SJCRH30 (cell line): ENCODE data around the gene ENTHD1. TPM values are rescaled to one million over a fixed set of nuclear protein-coding genes. Genes with fewer than 3 reads are reported as not detected.
"Not testable (repeated sequence)": the region's sequence is repeated elsewhere in the genome, so short reads cannot be mapped to it uniquely, and the experiment has no call there.

Experiments
- DNase-seq, 2 experiments: peaks; one replicate each; pipeline ENCODE4 v3.0.0-alpha.2; 2015 to 2020
- H3K27ac ChIP-seq: fragments of 250-450 bp; sonication (Bioruptor Pico); 2 replicates; pipeline ENCODE4 v1.5.1; 2020; ENCODE audit warnings: mild to moderate bottlenecking, moderate library complexity
- H3K27me3 ChIP-seq: fragments of 250-450 bp; sonication (Bioruptor Pico); 2 replicates; pipeline ENCODE4 v1.5.1; 2020; ENCODE audit warnings: mild to moderate bottlenecking, moderate library complexity
- H3K36me3 ChIP-seq: fragments of 250-450 bp; sonication (Bioruptor Pico); 2 replicates; pipeline ENCODE4 v1.5.1; 2020; ENCODE audit warnings: mild to moderate bottlenecking, moderate library complexity
- H3K4me1 ChIP-seq: fragments of 250-450 bp; sonication (Bioruptor Pico); 2 replicates; pipeline ENCODE4 v1.5.1; 2020; ENCODE audit warnings: mild to moderate bottlenecking, moderate library complexity
- H3K4me3 ChIP-seq: fragments of 250-450 bp; sonication (Bioruptor Pico); 2 replicates; pipeline ENCODE4 v1.5.1; 2020; ENCODE audit warnings: mild to moderate bottlenecking, moderate library complexity
- H3K9me3 ChIP-seq: fragments of 250-450 bp; sonication (Bioruptor Pico); replicated peaks from 2 replicates; pipeline ENCODE4 v1.5.1; 2020; ENCODE audit warnings: mild to moderate bottlenecking, moderate library complexity
- total RNA-seq: library from RNA; depleted of rRNA; stranded (reverse); fragments of >200 nt; shearing (Covaris generic); gene quantifications from 2 replicates; pipeline ENCODE4 v1.2.3, GENCODE V29; 2014

ENTHD1 gene
- total RNA-seq, 1 experiment from 2014 or later: not detected

DNA sequence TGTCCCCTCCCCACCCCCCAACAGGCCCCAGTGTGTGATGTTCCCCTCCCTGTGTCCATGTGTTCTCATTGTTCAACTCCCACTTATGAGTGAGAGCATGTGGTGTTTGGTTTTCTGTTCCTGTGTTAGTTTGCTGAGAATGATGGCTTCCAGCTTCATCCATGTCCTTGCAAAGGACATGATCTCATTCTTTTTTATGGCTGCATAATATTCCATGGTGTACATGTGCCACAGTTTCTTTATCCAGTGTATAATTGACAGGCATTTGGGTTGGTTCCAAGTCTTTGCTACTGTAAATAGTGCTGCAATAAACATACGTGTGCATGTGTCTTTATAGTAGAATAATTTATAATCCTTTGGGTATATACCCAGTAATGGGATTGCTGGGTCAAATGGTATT lies 159.5 kb downstream of the ENTHD1 start:
- H3K36me3 ChIP-seq, H3K4me3 ChIP-seq, H3K27ac ChIP-seq, H3K27me3 ChIP-seq, DNase-seq, H3K4me1 ChIP-seq, H3K9me3 ChIP-seq: not testable (repeated sequence)

DNA sequence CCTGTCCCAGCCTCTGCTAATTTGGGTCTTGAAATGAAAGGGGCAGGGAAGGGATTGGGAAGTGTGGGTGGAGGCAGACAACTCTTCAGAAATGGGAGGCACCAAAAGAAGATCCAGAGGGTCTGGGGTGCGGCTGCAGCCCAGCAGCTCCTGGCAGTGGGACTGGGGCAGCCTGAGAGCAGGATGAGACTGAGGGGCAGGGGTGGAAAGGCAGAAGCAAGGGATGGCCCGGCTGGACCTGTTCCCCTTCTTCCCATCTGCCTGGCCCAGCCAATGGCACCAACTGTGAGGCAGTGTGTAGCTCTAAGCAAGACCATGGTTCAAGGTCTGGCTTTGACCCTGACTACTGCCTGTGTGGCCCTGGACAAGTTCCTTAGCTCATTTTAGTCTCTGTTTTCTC lies 160.4 kb downstream of the ENTHD1 start:
- Histone ChIP-seq H3K9me3 (no peaks in the 10 kb centered on the region), H3K27ac (no peak overlapping the region), H3K27me3 (no peaks in the 10 kb centered on the region), H3K36me3 (no peaks in the 10 kb centered on the region), H3K4me1 (no peaks in the 10 kb centered on the region), H3K4me3 (no peak overlapping the region)
- DNase-seq: no peak

DNA sequence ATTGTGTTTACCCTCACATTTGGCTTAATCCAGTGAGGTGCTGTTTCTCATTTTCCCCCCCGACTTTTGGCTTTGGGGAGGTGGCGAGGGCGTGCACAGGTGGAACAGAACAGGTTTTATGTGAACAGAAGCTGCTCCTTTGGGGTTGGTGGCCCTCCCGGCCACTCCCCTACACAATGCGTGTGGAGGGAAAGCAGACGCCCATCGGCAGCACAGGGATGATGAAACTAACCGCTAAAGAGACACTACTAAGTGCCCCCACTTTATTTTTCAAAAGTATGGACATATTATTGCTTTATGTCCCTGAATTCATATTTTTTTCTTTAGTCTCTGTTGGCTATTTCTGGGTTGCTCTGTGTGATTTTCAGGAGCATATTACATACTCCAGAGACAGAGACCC lies 160.9 kb downstream of the ENTHD1 start:
- H3K4me1 ChIP-seq: no peaks in the 10 kb centered on the region
- no peaks in the 10 kb centered on the region for H3K36me3 ChIP-seq
- H3K4me3 ChIP-seq: no peak overlapping the region
- DNase-seq: no peak
- H3K27ac ChIP-seq: no peak overlapping the region
- no peaks in the 10 kb centered on the region for H3K27me3 ChIP-seq
- no peaks in the 10 kb centered on the region for H3K9me3 ChIP-seq

DNA sequence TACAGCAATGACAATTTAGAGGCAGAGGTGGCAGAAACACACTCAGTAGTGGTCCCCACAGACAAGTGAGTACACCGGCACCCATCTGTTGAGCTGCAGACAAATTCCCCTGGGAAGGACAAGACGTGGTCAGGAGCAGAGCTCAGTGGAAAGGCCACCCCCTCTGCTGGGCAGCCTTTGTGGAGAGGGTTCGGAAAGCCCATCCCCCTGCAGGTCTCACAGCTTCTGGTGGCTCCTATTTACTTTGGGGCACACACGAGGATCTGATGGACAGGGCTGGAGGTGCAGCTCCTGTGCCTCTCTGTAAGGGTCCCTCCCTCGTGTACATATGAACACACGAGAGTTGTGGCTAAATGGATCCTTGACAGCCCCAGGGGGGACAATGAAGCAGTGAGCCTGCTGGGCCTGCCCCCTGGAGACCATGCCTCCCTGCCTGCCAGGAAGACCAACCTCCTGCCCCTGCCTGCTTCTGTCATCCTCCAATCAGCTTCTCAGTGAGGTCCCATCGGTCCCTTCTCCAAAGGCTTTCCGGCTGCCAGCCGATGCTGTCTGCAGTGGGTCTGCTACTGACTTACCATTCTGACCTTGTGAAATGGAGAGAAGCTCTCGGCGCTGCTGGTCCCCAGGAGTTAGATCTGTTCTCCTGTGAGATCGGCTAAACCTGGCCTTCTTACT lies 161.5 kb downstream of the ENTHD1 start:
- no peaks in the 10 kb centered on the region for H3K27me3 ChIP-seq
- DNase-seq: no peak
- no peak overlapping the region for H3K27ac ChIP-seq
- no peaks in the 10 kb centered on the region for H3K9me3 ChIP-seq
- H3K4me3 ChIP-seq: no peak overlapping the region
- H3K4me1 ChIP-seq: no peaks in the 10 kb centered on the region
- H3K36me3 ChIP-seq: no peaks in the 10 kb centered on the region

DNA sequence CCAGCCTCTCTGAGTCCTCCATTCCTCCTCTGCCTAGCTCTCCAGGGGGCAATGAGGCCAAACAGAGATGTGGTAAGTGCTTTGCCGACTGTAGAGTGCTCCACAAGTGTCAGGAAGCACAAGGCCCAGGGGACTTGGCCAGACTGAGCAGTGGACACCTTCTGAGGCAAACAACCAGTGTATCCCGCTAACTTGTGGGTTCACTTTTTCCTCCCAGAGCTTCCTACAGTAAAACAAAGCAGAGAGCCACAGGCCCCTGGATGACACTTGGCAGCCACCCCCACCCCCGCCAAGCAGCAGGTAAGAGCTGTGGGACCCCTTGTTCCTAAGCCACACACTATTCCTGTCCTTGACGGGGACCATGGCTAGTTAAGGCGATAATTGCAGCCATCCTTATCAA lies 162.1 kb downstream of the ENTHD1 start:
- DNase-seq: no peak
- no peaks in the 10 kb centered on the region for H3K27me3 ChIP-seq
- H3K4me3 ChIP-seq: no peak overlapping the region

DNA sequence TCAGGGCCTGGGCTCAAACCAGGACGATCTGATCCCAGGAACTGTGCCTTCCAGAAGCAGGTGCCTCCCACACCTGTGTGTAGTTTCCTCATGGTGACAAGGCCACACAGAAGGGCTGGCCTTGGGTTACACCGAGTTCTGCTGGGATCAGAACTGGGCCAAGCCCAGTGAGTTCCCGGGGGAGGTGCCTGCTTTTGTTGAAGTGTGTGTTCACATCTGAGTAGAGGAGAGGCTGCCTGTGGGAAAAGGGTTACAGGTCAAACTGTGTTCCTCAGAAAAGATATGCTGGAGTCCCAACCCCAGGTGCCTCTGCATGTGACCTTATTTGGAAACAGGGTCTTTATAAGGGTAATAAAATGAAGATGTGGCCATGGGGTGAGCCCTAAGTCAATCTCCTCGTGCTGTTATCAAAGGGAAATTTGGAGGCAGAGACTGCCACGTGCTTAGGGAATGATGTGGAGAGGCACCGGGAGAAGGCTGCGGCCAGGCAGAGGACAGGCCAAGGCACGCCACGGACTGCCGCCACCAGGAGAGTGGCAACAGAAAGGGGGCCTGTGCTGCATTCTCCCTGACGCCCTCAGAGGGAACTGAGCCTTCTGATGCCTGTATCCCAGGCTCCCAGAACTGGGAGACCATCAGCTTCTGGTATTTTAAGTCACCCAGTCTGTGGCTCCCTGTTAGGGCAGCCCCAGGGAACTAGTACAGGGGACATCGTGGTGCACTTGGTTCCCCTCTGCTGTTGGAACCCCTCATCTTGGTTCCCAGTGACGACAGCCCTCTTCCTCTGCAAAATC lies 164.2 kb downstream of the ENTHD1 start:
- Histone ChIP-seq H3K36me3 (no peaks in the 10 kb centered on the region), H3K27ac (no peak overlapping the region), H3K4me1 (no peaks in the 10 kb centered on the region), H3K9me3 (no peaks in the 10 kb centered on the region), H3K4me3 (no peak overlapping the region), H3K27me3 (no peaks in the 10 kb centered on the region)
- DNase-seq: no peak

More for the DNA sequence above, 162.1 kb downstream of the ENTHD1 start:
- H3K27ac ChIP-seq: no peak overlapping the region
- H3K36me3 ChIP-seq: no peaks in the 10 kb centered on the region
- no peaks in the 10 kb centered on the region for H3K9me3 ChIP-seq
- no peaks in the 10 kb centered on the region for H3K4me1 ChIP-seq

DNA sequence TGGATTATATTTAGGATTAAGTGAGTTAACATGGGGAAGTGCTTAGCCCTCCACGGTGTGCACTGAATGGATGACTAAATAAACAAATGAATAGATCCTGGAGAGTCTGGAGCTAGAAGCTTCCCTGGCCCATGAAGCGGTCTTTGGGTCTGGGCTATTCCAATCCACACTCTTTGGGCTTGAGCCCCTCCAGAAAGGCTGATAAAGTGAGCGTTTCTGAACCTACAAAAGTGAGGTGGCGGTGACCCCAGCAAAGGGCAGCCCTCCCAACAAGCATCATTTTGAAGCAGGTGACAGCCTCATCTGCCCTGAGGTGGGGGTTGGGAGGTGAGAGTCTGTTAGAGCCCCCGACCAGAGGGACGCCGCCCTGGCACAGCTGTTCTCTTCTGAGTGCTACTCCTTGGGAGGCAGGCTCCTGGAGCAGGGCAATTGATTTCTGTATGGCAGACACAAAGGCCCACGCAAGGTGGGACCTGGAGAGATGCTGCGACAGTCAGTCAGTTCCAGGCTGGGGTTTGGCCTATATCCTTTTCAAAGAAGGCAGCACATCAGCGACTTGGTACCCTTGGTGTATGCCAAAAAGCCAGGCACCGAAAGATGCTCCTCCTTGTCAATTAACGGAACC lies 165.2 kb downstream of the ENTHD1 start:
- no peaks in the 10 kb centered on the region for H3K27me3 ChIP-seq

DNA sequence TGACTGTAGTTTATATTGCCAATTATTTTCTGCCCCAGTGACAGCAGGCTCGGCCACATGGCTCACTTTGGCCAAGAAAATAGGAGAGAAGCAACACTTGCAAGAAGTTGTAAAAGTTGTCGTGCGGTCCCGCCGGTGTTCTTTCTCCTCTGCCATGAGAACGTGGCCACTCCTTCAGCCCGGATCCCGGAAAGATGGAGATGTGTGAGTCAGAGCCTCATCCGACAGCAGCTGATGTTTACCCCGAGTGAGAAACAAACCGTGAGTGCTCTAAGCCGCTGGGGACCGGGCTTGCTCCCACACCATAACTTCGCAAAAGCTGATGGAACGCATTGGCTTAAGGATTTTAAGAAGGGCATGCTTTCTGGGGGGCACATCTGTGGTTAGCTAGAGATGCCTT lies 166.0 kb downstream of the ENTHD1 start:
- Histone ChIP-seq H3K27me3 (no peaks in the 10 kb centered on the region), H3K9me3 (no peaks in the 10 kb centered on the region), H3K4me3 (no peak overlapping the region), H3K4me1 (no peaks in the 10 kb centered on the region), H3K36me3 (no peaks in the 10 kb centered on the region), H3K27ac (no peak overlapping the region)
- no peak for DNase-seq

More for the DNA sequence above, 165.2 kb downstream of the ENTHD1 start:
- Histone ChIP-seq H3K9me3 (no peaks in the 10 kb centered on the region), H3K4me3 (no peak overlapping the region), H3K27ac (no peak overlapping the region), H3K36me3 (no peaks in the 10 kb centered on the region), H3K4me1 (no peaks in the 10 kb centered on the region)
- no peak for DNase-seq

DNA sequence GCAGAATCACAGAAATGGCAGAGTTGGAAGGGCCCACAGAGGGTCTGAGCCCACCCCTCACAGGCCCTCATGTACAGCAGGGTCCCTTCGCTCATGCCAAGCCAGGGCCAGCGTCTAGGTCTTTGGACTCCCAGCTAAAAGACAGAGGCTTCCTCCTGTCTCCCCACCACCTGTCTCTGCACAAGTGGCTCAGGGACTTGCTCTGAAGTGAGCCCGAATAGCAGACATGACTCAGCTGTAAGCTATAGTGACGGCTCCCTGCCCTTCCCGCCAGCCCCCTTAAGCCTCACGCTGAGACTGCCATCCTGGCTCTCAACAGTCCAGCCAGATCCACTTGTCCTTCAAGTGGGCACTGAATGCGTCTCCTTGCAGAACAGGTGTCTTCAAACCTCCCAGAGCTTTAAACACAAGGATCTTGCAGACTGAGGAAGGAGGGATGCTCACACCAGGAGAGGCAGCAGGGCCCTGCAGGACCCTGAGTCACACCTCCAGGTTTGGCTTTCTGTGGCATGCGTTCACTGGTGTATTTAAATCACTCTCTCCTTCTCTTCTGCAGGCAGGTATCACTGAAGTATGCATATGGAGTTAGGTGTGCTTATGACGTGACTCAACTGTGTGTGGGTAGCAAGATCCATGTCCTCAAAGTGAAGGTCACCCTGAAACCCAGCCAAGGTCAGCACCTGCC lies 168.1 kb downstream of the ENTHD1 start:
- Histone ChIP-seq H3K36me3 (no peaks in the 10 kb centered on the region), H3K27me3 (no peaks in the 10 kb centered on the region), H3K4me3 (no peak overlapping the region), H3K9me3 (no peaks in the 10 kb centered on the region), H3K27ac (no peak overlapping the region), H3K4me1 (no peaks in the 10 kb centered on the region)
- DNase-seq: no peak

DNA sequence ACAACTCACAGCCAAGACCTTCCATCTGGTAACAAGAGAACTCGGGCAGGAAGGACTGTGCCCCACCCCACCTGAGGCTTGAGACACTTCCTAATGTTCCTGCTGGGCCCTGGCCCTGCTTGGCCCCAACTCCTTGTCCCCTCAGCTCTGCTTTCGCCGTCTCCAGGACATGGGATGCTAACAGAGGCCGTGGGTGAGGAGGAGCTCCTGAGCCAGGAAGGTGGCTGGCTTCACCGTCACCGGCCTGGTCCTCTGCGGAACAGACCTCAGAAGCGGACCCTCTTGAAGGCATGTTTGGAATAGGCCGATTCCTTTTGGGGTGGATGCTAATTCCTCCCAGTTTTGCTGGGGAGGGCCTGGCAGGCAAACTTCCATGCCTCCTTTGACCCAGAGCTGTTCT lies 168.7 kb downstream of the ENTHD1 start:
- Histone ChIP-seq H3K4me3 (no peak overlapping the region), H3K27ac (no peak overlapping the region), H3K9me3 (no peaks in the 10 kb centered on the region), H3K4me1 (no peaks in the 10 kb centered on the region), H3K36me3 (no peaks in the 10 kb centered on the region), H3K27me3 (no peaks in the 10 kb centered on the region)
- DNase-seq: no peak

DNA sequence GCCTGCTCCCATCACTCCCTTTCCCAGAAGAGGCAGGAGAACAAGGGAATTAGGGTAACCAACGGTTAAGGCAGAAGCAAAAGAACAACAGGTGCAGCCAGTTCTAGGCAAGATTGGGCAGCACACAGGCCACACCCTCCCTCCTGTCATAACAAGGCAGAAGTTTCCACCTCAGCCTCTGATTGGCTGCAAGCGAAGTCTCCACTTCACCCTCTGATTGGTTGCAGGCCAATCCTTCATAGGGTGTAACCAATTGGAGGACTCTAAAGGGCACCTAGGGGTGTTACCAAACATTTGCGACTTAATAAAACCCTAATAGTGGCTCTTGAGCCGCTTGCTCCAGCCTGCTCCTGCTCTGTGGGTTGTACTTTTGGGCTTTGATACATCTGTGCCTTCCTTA lies 169.2 kb downstream of the ENTHD1 start:
- Histone ChIP-seq H3K4me3 (no peak overlapping the region), H3K27me3 (no peaks in the 10 kb centered on the region), H3K9me3 (no peaks in the 10 kb centered on the region), H3K27ac (no peak overlapping the region), H3K4me1 (no peaks in the 10 kb centered on the region), H3K36me3 (no peaks in the 10 kb centered on the region)
- peak; percentile 24 to 47 for DNase-seq

DNA sequence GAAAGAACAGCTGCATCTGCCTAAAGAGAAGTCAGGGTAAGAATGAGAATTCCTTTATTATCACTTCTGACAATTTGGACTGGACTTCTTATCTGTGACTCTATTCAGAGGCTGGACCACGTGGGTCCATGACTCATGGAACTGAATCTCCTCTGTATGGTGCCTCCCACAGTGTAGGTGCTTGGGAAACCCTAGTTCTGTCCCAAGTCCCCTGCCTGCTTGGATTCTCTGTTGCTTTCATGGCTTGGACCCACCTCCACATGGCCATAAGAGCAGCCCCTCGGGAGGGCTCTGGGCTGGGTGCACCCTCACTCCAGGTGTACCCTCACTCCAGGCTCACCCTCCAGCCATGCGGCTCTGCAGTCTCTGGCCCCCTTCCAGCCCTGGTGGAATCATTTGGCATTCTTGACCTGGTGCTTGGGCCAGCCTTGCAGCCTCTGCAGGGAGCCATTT lies 169.6 kb downstream of the ENTHD1 start:
- H3K9me3 ChIP-seq: no peaks in the 10 kb centered on the region
- H3K36me3 ChIP-seq: no peaks in the 10 kb centered on the region
- no peaks in the 10 kb centered on the region for H3K4me1 ChIP-seq
- no peak overlapping the region for H3K27ac ChIP-seq
- H3K4me3 ChIP-seq: no peak overlapping the region
- H3K27me3 ChIP-seq: no peaks in the 10 kb centered on the region
- peak in 1 of 2 experiments; percentile 17 for DNase-seq

DNA sequence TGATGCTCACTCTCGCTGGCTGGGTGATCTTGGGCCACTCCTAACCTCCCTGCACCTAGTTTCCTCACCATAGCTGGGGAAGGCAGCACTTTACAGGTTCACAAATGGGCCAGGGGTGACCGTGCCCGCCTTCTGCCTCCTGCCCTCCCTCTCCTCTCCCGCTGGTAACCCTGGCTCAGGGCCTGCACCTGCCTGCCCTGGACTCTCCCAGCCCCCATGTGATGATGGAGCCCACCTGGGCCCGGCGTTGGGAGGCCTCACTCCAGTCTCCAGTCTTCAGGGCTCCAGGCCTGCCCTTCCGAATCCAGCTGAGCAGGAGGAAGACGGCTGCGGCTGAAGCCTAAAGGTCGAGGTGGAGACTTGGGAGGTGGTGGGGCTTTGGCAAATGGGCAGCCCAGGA lies 170.1 kb downstream of the ENTHD1 start:
- no peak overlapping the region for H3K27ac ChIP-seq
- H3K4me1 ChIP-seq: no peaks in the 10 kb centered on the region
- H3K36me3 ChIP-seq: no peaks in the 10 kb centered on the region
- no peaks in the 10 kb centered on the region for H3K9me3 ChIP-seq
- H3K27me3 ChIP-seq: no peaks in the 10 kb centered on the region
- no peak overlapping the region for H3K4me3 ChIP-seq
- no peak for DNase-seq

DNA sequence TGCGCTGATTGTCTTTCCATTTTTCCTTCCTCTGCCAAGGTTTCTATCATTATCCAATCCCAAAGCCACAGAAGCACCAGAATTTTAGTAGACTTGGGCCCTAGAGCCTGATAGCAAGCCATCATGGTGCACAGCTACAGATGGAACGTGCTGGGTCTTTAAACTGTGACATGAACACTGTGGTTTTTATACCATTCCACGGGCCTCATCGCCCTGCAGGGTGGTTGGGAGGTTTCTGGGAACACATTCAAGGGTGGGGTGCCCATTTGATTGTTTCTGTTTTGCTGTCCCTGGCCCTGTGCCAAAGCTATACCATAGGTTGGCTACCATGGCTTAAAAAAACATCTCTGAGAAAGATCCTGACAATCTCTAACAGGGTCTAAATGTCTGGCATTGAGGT lies 171.1 kb downstream of the ENTHD1 start:
- Histone ChIP-seq H3K27me3 (no peaks in the 10 kb centered on the region), H3K4me3 (no peak overlapping the region), H3K36me3 (no peaks in the 10 kb centered on the region), H3K4me1 (no peaks in the 10 kb centered on the region), H3K27ac (no peak overlapping the region), H3K9me3 (no peaks in the 10 kb centered on the region)
- no peak for DNase-seq

DNA sequence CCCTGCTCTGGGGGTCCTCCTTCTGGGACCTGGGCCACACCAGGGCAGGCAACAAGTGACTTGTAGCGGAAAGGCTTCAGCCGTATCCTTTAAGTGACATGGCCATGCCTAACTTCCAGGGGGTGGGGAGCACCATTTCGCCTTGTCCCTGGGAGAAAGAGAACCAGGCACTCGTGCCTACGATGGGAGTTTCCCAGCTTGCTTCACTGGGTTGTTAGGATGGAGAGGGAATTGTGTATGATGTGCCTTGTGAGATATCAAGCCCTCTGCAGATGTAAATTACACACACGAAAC lies 171.6 kb downstream of the ENTHD1 start:
- no peaks in the 10 kb centered on the region for H3K27me3 ChIP-seq
- no peak for DNase-seq
- no peaks in the 10 kb centered on the region for H3K4me1 ChIP-seq
- no peak overlapping the region for H3K4me3 ChIP-seq
- no peaks in the 10 kb centered on the region for H3K36me3 ChIP-seq
- no peak overlapping the region for H3K27ac ChIP-seq
- H3K9me3 ChIP-seq: no peaks in the 10 kb centered on the region
